A549 (cell line): ENCODE measurements around the gene TBX10. TPM values are rescaled to one million over a fixed set of nuclear protein-coding genes. Genes with fewer than 3 reads are reported as not detected.

Source experiments
- ATAC-seq, 2 experiments: fragments of 200-7000 bp in 1 of 2; fragments of >200 bp in 1 of 2; cut with Nextera tagmentation in 1 of 2; cut with Tn5 transposase in 1 of 2; 3 replicates each; pipeline versions ENCODE4 v1.8.0 to v1.9.1; 2018 to 2020; ENCODE audit warnings: mild to moderate bottlenecking in 1 of 2, moderate library complexity in 1 of 2
- CTCF ChIA-PET: fragments of 300-600 bp; sonication (Branson Sonifier 250); formaldehyde crosslinking; extraction: SDS; loops from one replicate; lab custom pipeline; 2021; ENCODE audit warnings: antibody characterized with exemption, inconsistent platforms; lab: Yijun Ruan, JAX
- POLR2A ChIA-PET: fragments of 350-600 bp; formaldehyde crosslinking; extraction: SDS; loops from one replicate; lab custom pipeline; 2021; ENCODE audit warnings: antibody characterized with exemption, inconsistent platforms; lab: Yijun Ruan, JAX
- DNase-seq, 2 experiments: peaks; one replicate each; pipeline versions ENCODE4 v3.0.0 to v3.0.0-alpha.2; 2011 to 2016; ENCODE audit warnings: low read depth in 1 of 2, low spot score in 1 of 2
- FAIRE-seq: peaks from 2 replicates; lab custom pipeline; 2011; peaks lifted over from hg19 to GRCh38; lab: Jason Lieb, UNC
- H3K27ac ChIP-seq, 2 experiments: fragments of >200 bp; sonication (Bioruptor Twin); formaldehyde crosslinking; 3 replicates each; pipeline ENCODE4 v1.5.1; 2016 to 2017
- H3K4me1 ChIP-seq: fragments of >200 bp; sonication (Bioruptor Twin); formaldehyde crosslinking; 3 replicates; pipeline ENCODE4 v1.6.1; 2016
- H3K4me2 ChIP-seq: fragments of >200 bp; sonication (Bioruptor Twin); formaldehyde crosslinking; 3 replicates; pipeline ENCODE4 v1.6.1; 2016
- H3K4me3 ChIP-seq: fragments of >200 bp; sonication (Bioruptor Twin); formaldehyde crosslinking; 3 replicates; pipeline ENCODE4 v1.5.1; 2016
- H3K9me3 ChIP-seq: fragments of >200 bp; sonication (Bioruptor Twin); formaldehyde crosslinking; 3 replicates; pipeline ENCODE4 v1.6.1; 2016
- BCL3 ChIP-seq: fragments of >200 bp; sonication (Bioruptor Twin); formaldehyde crosslinking; IDR thresholded peaks from 3 replicates; pipeline ENCODE4 v1.6.1; 2016
- CBX2 ChIP-seq: fragments of 200-600 bp; sonication (generic); IDR thresholded peaks from 2 replicates; pipeline ENCODE4 v1.6.1; 2016; ENCODE audit warnings: low read depth, mild to moderate bottlenecking, borderline replicate concordance
- CHD4 ChIP-seq: fragments of 200-600 bp; sonication (generic); IDR thresholded peaks from 2 replicates; pipeline ENCODE4 v1.6.1; 2016; ENCODE audit warnings: antibody characterized with exemption, mild to moderate bottlenecking, borderline replicate concordance
- CTCF ChIP-seq: fragments of >200 bp; sonication (Bioruptor Twin); formaldehyde crosslinking; IDR thresholded peaks from 3 replicates; pipeline ENCODE4 v1.5.1; 2016
- EHMT2 ChIP-seq: fragments of 200-600 bp; sonication (generic); IDR thresholded peaks from 2 replicates; pipeline ENCODE4 v1.6.1; 2016; ENCODE audit warnings: antibody characterized with exemption, low read depth, mild to moderate bottlenecking, moderate library complexity
- EP300 ChIP-seq, 2 experiments: fragments of >200 bp; sonication (Bioruptor Twin); formaldehyde crosslinking; IDR thresholded peaks; 2 replicates in 1 of 2; 3 replicates in 1 of 2; pipeline ENCODE4 v1.6.1; 2016 to 2017
- GATA3 ChIP-seq: IDR thresholded peaks from 2 replicates; pipeline ENCODE4 v1.6.1; 2012; ENCODE audit warnings: borderline replicate concordance
- HDAC2 ChIP-seq: fragments of 200-600 bp; sonication (generic); IDR thresholded peaks from 2 replicates; pipeline ENCODE4 v1.6.1; 2016
- HOXA7 ChIP-seq: fragments of 250-450 bp; sonication (Bioruptor Pico); IDR thresholded peaks from 2 replicates; pipeline ENCODE4 v1.5.0; 2020; ENCODE audit warnings: mild to moderate bottlenecking, moderate library complexity
- NR3C1 ChIP-seq: fragments of >200 bp; sonication (Bioruptor Twin); formaldehyde crosslinking; IDR thresholded peaks from 3 replicates; pipeline ENCODE4 v1.6.1; 2017
- PBX3 ChIP-seq: IDR thresholded peaks from 2 replicates; pipeline ENCODE4 v1.6.1; 2012
- PHF8 ChIP-seq: fragments of 200-600 bp; sonication (generic); IDR thresholded peaks from 2 replicates; pipeline ENCODE4 v1.6.1; 2016; ENCODE audit warnings: low read depth, mild to moderate bottlenecking, antibody characterized with exemption, moderate library complexity, borderline replicate concordance
- POLR2AphosphoS2 ChIP-seq: conservative IDR thresholded peaks from 2 replicates; pipeline ENCODE4 v1.6.1; 2012; ENCODE audit warnings: low read length, improper control_type of control experiment, inconsistent platforms
- RAD21 ChIP-seq, 2 experiments: fragments of >200 bp in 1 of 2; sonication (Bioruptor Twin) in 1 of 2; formaldehyde crosslinking in 1 of 2; IDR thresholded peaks in 1 of 2; conservative IDR thresholded peaks in 1 of 2; 2 replicates in 1 of 2; 3 replicates in 1 of 2; pipeline ENCODE4 v1.6.1; 2012 to 2018; ENCODE audit warnings: inconsistent platforms in 1 of 2
- RCOR1 ChIP-seq: fragments of 150-350 bp; IDR thresholded peaks from 2 replicates; pipeline ENCODE4 v1.6.1; 2014; ENCODE audit warnings: antibody characterized with exemption, low read length, low read depth
- RNF2 ChIP-seq: fragments of 200-600 bp; sonication (generic); IDR thresholded peaks from 2 replicates; pipeline ENCODE4 v1.6.1; 2016; ENCODE audit warnings: low read depth, mild to moderate bottlenecking, antibody characterized with exemption, moderate library complexity, borderline replicate concordance
- SMC3 ChIP-seq: fragments of >200 bp; sonication (Bioruptor Twin); formaldehyde crosslinking; IDR thresholded peaks from 3 replicates; pipeline ENCODE4 v1.6.1; 2018; ENCODE audit warnings: inconsistent platforms
- TFCP2L1 ChIP-seq: fragments of 250-450 bp; sonication (Bioruptor Pico); IDR thresholded peaks from 2 replicates; pipeline ENCODE4 v1.5.0; 2021; ENCODE audit warnings: mild to moderate bottlenecking
- WGBS: methylation state at CpG from one replicate; pipeline ENCODE4 v1.1.6; 2017; ENCODE audit errors: missing lambda C conversion rate; 5-methylcytosine and 5-hydroxymethylcytosine counted together
- polyA plus RNA-seq, 4 experiments: library from polyadenylated mRNA; depleted of rRNA in 3 of 4; stranded (reverse); fragments of >200 nt; fragmentation: RNase III in 1 of 4; extraction: RNeasy Plus Mini Kit Qiagen cat#74134 plus additional on column Dnase treatment in 1 of 4; gene quantifications; 2 replicates in 3 of 4; 3 replicates in 1 of 4; pipeline ENCODE4 v1.2.3, GENCODE V29; 2011 to 2017

TBX10 gene
- polyA plus RNA-seq, 2 of the 4 experiments (the other 2 are of a cell fraction), result not detected

- FAIRE-seq, result no peak
- Histone ChIP-seq H3K4me2 (no peak overlapping the region), H3K27ac (no peak overlapping the region; a peak in 1 of 6 replicates), H3K4me3 (no peak overlapping the region), H3K4me1 (no peaks in the 10 kb centered on the region), H3K9me3 (no peaks in the 10 kb centered on the region)
- ChIA-PET POLR2A (interaction anchor here (1.7 kb wide), 1 partner anchor 16 kb away, joined by 9 read pairs; the partner anchor contains the start of gene NUDT8), CTCF (interaction anchor here (0.8 to 10.2 kb wide), 30 partner anchors 8 to 291 kb away, joined by 3 to 181 read pairs (median 4); partner anchors contain the start of genes GSTP1, NUDT8 and PPP1CA)
- ATAC-seq, result peak; percentile 55 to 82; a peak in 5 of 6 replicates
- 68% methylated on average over 18 of the region's 23 CpGs for WGBS
- peak in 1 of 2 experiments; percentile 46 for DNase-seq
- no peak for TF ChIP-seq HOXA7 (CRISPR knock-in tag)
- TF ChIP-seq TFCP2L1 (CRISPR knock-in tag), result no peak
- TF ChIP-seq RAD21 (conservative IDR thresholded peaks at IDR 0.05 in 1 of 2, IDR thresholded peaks at IDR 0.05 in 1 of 2), result 0 out of 5 replicates have a peak, but pooled peaks of 1 of the 2 experiments have one; percentile 27
- no peak for TF ChIP-seq NR3C1
- no peak for TF ChIP-seq GATA3
- TF ChIP-seq CHD4, result no peak
- TF ChIP-seq PBX3, result no peak
- no peak for TF ChIP-seq RNF2
- TF ChIP-seq CTCF, result peak; percentile 54
- TF ChIP-seq SMC3, result peak; percentile 35; the same call in 1 of the 3 replicates
Measured at GRCh38 chr11:67613960-67614715, 25.4 kb downstream of the TBX10 start.

- FAIRE-seq, result no peak
- no peak overlapping the region for H3K4me3 ChIP-seq
- CTCF ChIA-PET, result interaction anchor here (0.8 to 10.2 kb wide), 22 partner anchors 9 to 291 kb away, joined by 3 to 181 read pairs (median 4); partner anchors contain the start of genes GSTP1 and NUDT8
- H3K4me1 ChIP-seq, result no peaks in the 10 kb centered on the region
- DNase-seq, result no peak
- no peak overlapping the region for H3K27ac ChIP-seq
- TF ChIP-seq POLR2AphosphoS2 (no peak), EHMT2 (no peak), BCL3 (no peak), RCOR1 (no peak), PHF8 (no peak), EP300 (IDR thresholded peaks at IDR 0.05) (no peak), HDAC2 (no peak), CBX2 (no peak)
- ATAC-seq, result no peak
- POLR2A ChIA-PET, result interaction anchor here (1.7 kb wide), 1 partner anchor 16 kb away, joined by 9 read pairs; the partner anchor contains the start of gene NUDT8
- no peaks in the 10 kb centered on the region for H3K9me3 ChIP-seq
- no peak overlapping the region for H3K4me2 ChIP-seq
- WGBS, result 85% methylated on average over 17 of the region's 17 CpGs
Measured at GRCh38 chr11:67613313-67613959, 26.1 kb downstream of the TBX10 start.
